ENCODE data around the gene ITGA1.

GRCh38 chr5:52784737-52785136, 3.0 kb upstream of the ITGA1 start:
- TF ChIP-seq POLR2A (IDR thresholded peaks at IDR 0.05; ENCODE audit: low read depth, low read length) (no peak), POLR2AphosphoS5 (IDR thresholded peaks at IDR 0.05; ENCODE audit: low read depth, low read length) (no peak)
